ENCODE measurements around the gene SOX6.
"Not testable (repeated sequence)": the region's sequence is repeated elsewhere in the genome, so short reads cannot be mapped to it uniquely, and the experiment has no call there.

SOX6 gene

GRCh38 chr11:16356057-16356760 is at the start of gene SOX6:
TSS of gene SOX6 (minus strand) at chr11:16356546. CDS start at chr11:16341248, 15,298 bp downstream.
- DNase-seq (ENCODE audit: low spot score) = no peak

GRCh38 chr11:16404781-16405285 is 48.5 kb upstream of the SOX6 start:
- DNase-seq (ENCODE audit: low spot score) = no peak

- DNase-seq (ENCODE audit: low spot score) = no peak
Observed at GRCh38 chr11:16403851-16404250, 47.5 kb upstream of the SOX6 start.

GRCh38 chr11:16403448-16403803 is 47.1 kb upstream of the SOX6 start:
- DNase-seq (ENCODE audit: low spot score) = no peak

DNA sequence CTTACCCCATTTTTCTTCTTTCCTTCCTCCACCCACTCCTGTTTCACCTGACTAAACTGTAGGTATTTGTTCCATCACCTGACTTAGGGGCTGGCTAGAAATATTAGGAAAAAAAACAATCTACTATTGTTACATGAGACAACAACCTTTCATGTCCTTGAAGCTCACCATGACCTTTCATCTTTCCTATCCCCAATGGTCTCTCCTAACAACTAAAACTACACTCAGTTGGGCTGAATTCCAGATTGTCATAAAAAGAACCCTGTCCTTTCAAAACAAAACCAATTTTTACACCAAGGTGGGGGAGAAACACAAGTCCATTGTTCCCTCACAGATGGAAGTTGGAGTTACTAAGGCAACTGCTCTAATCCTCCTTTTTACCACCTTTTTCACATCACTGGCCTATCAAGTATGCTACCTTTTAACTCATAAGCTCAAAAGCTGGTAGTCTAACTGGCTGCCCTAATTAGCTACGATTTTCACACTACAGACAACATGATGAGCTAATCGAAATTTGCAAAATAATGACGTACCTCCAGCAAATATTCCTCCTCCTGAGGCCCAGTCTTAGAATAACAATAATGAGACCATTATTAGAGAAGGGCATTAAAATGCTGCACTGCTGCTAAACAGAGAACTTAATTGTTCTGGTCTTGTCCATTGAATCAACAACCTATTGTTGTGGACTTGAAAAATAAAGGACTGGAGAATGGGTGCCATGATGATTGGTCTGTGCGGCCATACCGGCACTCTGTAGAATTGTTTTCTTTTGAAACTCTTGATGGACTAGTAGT is 46.5 kb upstream of the SOX6 start:
- DNase-seq (ENCODE audit: low spot score) = no peak

GRCh38 chr11:16397390-16397789 is 41.0 kb upstream of the SOX6 start:
- DNase-seq (ENCODE audit: low spot score) = no peak

DNA sequence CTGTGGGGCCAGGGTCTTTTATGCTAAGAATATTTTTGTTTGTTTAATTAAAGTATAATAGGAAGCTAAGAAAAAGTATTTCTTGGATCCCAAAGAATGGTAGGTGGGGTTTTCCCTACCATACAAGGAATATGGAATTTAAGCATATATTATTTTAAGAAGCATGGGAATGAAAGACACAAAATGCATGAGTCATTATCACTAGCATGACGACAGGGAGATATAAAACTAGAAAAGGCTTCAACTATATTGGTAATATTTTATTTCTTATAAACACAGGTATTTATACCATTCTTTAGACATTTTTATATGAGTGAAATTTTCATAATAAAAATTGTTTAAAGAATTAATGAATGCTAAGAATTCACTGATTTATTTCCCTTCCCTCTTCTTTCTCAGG is 39.3 kb upstream of the SOX6 start:
- no peak for DNase-seq (ENCODE audit: low spot score)

DNA sequence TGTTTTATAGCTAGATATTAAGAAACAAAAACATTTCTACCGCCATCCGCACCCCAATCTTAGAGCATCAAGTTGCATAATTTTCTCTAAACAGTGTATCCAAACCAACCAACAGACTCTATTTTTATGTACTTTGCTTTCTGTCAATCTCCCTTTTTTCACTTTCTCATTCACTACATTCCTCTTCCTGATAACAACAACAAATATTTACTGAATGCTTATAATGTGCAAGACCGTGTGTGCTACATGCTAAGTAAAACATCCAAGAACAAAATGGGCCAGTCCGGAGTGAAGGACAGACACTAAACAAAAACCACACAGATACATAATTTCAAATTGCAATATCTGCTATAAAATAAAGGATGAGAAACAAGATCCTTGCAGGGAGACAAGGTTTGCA is 38.6 kb upstream of the SOX6 start:
- no peak for DNase-seq (ENCODE audit: low spot score)

DNA sequence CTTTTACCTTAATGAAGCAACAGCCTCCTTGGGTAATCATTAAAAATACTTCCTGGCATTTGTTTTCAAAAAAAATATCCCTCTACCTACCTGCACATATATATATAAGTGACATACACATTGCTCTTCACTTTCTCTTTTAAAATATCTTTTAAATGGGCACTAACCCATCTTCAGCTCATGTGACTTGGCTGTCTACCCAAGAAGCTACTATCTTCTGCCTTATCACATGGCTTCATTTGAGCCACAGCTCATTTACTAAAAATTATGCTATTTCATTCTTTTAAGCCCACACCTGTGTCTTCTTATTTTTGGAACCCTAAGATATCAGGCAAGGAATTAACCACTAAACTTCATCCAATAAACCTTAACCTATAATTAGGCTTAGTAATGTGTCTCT is 37.0 kb upstream of the SOX6 start:
- DNase-seq (ENCODE audit: low spot score) = no peak

- DNase-seq (ENCODE audit: low spot score) = no peak
Observed at GRCh38 chr11:16392616-16393015, 36.3 kb upstream of the SOX6 start.

GRCh38 chr11:16390826-16391225 is 34.5 kb upstream of the SOX6 start:
- not testable (repeated sequence) for DNase-seq (ENCODE audit: low spot score)

DNA sequence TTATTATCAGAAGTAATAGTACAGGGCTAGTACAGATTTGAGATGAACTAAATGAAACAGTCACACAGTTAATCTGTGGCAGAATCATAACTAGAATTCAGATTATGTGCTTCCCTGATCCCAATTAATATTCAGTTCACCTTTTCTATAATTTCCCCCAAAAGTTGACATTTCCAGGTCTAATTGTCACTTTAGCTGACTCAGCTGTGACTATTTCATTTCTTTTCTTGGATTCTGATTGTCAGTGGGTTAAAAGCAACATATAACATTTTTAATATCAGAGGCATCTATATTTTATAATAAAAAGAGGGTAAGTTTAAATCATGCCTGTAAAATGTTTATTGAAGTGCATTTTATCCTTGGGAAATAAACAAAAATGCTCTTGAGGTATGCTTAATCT is 28.8 kb upstream of the SOX6 start:
- DNase-seq (ENCODE audit: low spot score) = no peak

DNA sequence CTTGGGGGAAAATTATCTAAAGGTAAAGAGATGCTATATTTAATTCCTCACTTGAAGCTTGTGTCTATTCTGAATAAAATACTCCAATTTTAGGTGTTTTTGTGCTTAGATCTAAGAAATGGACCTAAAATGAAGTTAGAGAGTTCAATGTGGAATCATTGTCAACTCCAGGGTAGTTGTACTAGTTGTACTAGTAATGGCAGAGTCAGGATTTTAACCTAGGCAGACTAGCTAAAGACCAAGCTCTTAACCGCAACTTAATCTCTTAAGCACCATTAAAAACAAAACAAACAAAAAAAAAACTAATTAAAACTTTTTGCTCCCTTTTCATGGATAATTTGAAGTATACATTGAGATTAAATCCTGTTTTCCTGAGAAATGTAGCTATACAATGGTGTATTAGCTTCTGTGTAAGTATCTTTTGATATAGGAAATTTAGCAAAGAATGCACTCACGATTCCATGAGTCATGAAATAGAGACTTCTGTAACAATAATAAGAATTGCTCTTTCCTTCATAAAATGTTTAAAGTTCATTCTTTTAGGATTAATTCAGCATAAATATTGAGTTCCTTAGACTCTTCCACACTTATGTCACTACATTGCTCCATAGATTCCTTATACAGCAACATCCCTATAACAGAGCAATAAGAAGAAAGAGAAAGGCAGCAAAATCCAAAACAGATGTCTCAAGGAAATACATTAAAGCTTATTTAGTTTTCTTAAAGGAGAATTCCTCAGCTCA is 26.5 kb upstream of the SOX6 start:
- DNase-seq (ENCODE audit: low spot score) = no peak

DNA sequence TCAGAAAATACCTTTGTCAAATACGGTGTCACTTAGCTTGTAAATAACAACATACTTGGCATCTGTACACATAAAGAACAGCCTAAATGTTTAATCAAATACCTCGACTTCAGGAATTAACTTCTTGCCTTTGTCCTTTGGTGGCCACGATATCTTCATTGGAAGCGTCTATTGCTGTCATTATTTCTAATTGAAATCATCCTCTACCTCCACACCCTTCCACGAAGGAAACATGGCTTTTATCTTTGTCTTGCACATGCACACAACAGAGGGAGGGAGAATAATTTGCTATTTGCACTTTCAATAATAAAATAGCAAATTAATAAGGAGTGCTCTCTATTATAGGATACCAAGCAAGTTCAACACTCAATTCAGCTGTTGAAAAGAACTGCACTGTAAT is 25.8 kb upstream of the SOX6 start:
- DNase-seq (ENCODE audit: low spot score) = no peak

DNA sequence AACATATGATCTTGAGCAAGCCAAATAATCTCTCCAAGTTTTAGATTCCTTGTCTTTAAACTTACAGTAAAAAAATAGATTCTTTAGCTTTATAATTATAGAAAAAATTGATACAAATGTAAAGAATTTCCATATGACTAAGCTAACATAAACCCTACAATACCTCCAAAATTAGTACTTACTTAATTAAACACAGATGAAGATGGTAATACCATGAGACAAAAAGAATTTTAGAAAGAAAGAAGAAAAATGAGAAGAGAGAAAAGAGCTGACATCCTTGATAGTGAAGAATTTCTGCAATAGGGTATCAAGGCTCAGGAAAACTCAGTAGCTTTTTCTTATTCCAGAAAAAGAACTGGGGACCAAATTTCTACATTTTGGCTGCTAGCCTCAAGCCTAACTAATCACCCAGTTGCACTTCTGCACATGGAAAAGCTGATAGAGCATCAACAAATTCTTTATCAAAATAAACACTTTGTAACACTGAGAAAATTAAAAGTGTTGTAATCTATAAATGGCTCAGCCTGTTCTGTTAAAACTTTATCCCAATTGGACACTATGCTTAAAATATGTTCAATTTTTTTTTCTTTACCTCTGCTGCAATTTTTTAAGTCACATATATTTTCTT is 24.7 kb upstream of the SOX6 start:
- DNase-seq (ENCODE audit: low spot score) = no peak

DNA sequence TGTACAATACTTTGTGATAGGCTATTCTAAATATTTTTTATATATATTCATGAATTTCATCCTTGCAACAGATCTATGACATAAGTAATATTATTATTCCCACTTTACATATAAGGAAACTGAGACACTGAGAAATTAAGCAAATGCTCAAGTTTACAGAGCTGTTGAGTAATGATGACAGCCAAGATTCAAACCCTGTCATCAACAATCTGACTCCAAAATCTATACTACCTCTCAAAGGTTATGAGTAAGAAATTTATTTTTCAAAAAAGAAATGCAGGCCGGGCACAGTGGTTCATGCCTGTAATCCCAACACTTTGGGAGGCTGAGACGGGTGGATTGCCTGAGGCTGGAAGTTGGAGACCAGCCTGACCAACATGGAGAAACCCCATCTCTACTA is 22.6 kb upstream of the SOX6 start:
- no peak for DNase-seq (ENCODE audit: low spot score)

DNA sequence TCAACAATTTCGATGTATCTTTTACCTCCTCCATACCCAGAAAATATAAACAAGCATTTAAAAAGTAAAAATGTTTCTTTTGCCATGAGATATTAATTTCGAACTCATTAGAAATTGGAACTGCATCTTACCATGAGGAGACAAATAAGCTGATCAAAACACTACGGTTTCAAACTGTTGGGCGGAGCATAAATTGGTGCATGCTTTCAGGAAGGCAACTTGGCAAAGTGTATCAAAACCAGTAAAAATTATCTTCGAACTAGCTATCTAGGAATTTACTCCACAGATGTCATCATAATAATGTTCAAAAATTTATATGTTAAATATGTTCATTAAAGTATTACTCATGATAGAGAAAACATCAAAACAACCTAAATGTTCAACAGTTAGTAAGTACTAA is 21.4 kb upstream of the SOX6 start:
- no peak for DNase-seq (ENCODE audit: low spot score)

- DNase-seq (ENCODE audit: low spot score) = not testable (repeated sequence)
Observed at GRCh38 chr11:16375664-16376063, 19.3 kb upstream of the SOX6 start.

GRCh38 chr11:16373768-16374167 is 17.4 kb upstream of the SOX6 start:
- no peak for DNase-seq (ENCODE audit: low spot score)

- DNase-seq (ENCODE audit: low spot score) = no peak
Observed at GRCh38 chr11:16372355-16372754, 16.0 kb upstream of the SOX6 start.

DNA sequence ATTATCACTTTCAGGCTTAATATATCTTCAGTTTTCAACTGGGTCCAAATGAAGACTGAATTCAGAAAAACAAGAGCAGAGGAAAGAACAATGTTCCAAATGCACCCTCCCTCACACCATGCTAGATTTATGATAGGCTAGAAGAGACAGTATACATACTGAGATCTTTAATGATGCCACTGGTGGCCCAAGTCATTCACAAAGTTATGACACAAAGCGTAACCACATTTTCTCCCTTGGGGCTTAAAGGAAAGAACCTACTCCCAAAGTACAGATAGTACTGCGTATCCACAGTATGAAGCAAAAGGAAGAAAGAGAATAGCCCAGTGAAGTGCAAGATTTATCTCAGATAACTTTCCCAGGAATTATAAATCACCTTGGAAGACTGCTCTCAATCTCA is 10.9 kb upstream of the SOX6 start:
- DNase-seq (ENCODE audit: low spot score) = no peak

GRCh38 chr11:16365581-16366228 is 9.4 kb upstream of the SOX6 start:
- DNase-seq (ENCODE audit: low spot score) = no peak
